ENCODE data around the gene EID3. TPM values are rescaled to one million over a fixed set of nuclear protein-coding genes. Genes with fewer than 3 reads are reported as not detected.

The EID3 gene
- polyA plus RNA-seq, 2 donors: 0.74 to 1.0 TPM

- Histone ChIP-seq H3K27ac (ENCODE audit: low read depth in 2 of 2, low read length in 1 of 2) (no peak overlapping the region), H3K4me3 (ENCODE audit: low read depth in 1 of 2, low read length in 2 of 2) (no peak overlapping the region), H3K4me1 (ENCODE audit: control insufficient read depth in 2 of 2, insufficient read depth in 2 of 2, low read length in 1 of 2) (no peaks in the 10 kb centered on the region), H3K27me3 (ENCODE audit: control insufficient read depth in 1 of 2, insufficient read depth in 2 of 2, low read length in 2 of 2) (no peaks in the 10 kb centered on the region), H3K9me3 (ENCODE audit: control insufficient read depth in 2 of 2, insufficient read depth in 1 of 2, low read depth in 1 of 2, low read length in 1 of 2) (no peaks in the 10 kb centered on the region), H3K36me3 (ENCODE audit: control insufficient read depth in 2 of 2, insufficient read depth in 2 of 2, low read length in 1 of 2) (peaks cover 3% of the 10 kb centered on the region in 2 donors)
- 93 to 95% methylated on average over 4 of the region's 4 CpGs for WGBS, 2 donors
These were observed 6.0 kb downstream of the EID3 start for GRCh38 chr12:104309446-104309993.

GRCh38 chr12:104310751-104311633 lies 7.5 kb downstream of the EID3 start:
- Histone ChIP-seq H3K27ac (ENCODE audit: low read depth in 2 of 2, low read length in 1 of 2) (no peak overlapping the region), H3K36me3 (ENCODE audit: control insufficient read depth in 2 of 2, insufficient read depth in 2 of 2, low read length in 1 of 2) (peaks cover 6% of the 10 kb centered on the region in 2 donors), H3K27me3 (ENCODE audit: control insufficient read depth in 1 of 2, insufficient read depth in 2 of 2, low read length in 2 of 2) (no peaks in the 10 kb centered on the region), H3K9me3 (ENCODE audit: control insufficient read depth in 2 of 2, insufficient read depth in 1 of 2, low read depth in 1 of 2, low read length in 1 of 2) (no peaks in the 10 kb centered on the region), H3K4me3 (ENCODE audit: low read depth in 1 of 2, low read length in 2 of 2) (no peak overlapping the region), H3K4me1 (ENCODE audit: control insufficient read depth in 2 of 2, insufficient read depth in 2 of 2, low read length in 1 of 2) (no peaks in the 10 kb centered on the region)
- WGBS, 2 donors: 76 to 87% methylated on average over 5 of the region's 5 CpGs

GRCh38 chr12:104312202-104312601 lies 8.7 kb downstream of the EID3 start:
- H3K4me1 ChIP-seq (ENCODE audit: control insufficient read depth in 2 of 2, insufficient read depth in 2 of 2, low read length in 1 of 2): no peaks in the 10 kb centered on the region
- WGBS, 2 donors: 91 to 98% methylated on average over 1 of the region's 1 CpG
- no peak overlapping the region for H3K4me3 ChIP-seq (ENCODE audit: low read depth in 1 of 2, low read length in 2 of 2)
- H3K36me3 ChIP-seq (ENCODE audit: control insufficient read depth in 2 of 2, insufficient read depth in 2 of 2, low read length in 1 of 2): peaks cover 6% of the 10 kb centered on the region in 2 donors
- H3K9me3 ChIP-seq (ENCODE audit: control insufficient read depth in 2 of 2, insufficient read depth in 1 of 2, low read depth in 1 of 2, low read length in 1 of 2): no peaks in the 10 kb centered on the region
- H3K27ac ChIP-seq (ENCODE audit: low read depth in 2 of 2, low read length in 1 of 2): no peak overlapping the region
- no peaks in the 10 kb centered on the region for H3K27me3 ChIP-seq (ENCODE audit: control insufficient read depth in 1 of 2, insufficient read depth in 2 of 2, low read length in 2 of 2)

GRCh38 chr12:104312654-104313053 lies 9.1 kb downstream of the EID3 start:
- peaks cover 6 to 10% of the 10 kb centered on the region in 2 donors for H3K36me3 ChIP-seq (ENCODE audit: control insufficient read depth in 2 of 2, insufficient read depth in 2 of 2, low read length in 1 of 2)
- no peaks in the 10 kb centered on the region for H3K4me1 ChIP-seq (ENCODE audit: control insufficient read depth in 2 of 2, insufficient read depth in 2 of 2, low read length in 1 of 2)
- no peak overlapping the region for H3K4me3 ChIP-seq (ENCODE audit: low read depth in 1 of 2, low read length in 2 of 2)
- 100% methylated on average over 1 of the region's 1 CpG for WGBS, 2 donors
- no peak overlapping the region for H3K27ac ChIP-seq (ENCODE audit: low read depth in 2 of 2, low read length in 1 of 2)
- H3K27me3 ChIP-seq (ENCODE audit: control insufficient read depth in 1 of 2, insufficient read depth in 2 of 2, low read length in 2 of 2): no peaks in the 10 kb centered on the region
- no peaks in the 10 kb centered on the region for H3K9me3 ChIP-seq (ENCODE audit: control insufficient read depth in 2 of 2, insufficient read depth in 1 of 2, low read depth in 1 of 2, low read length in 1 of 2)

GRCh38 chr12:104313568-104314241 lies 10.2 kb downstream of the EID3 start:
- Histone ChIP-seq H3K27ac (ENCODE audit: low read depth in 2 of 2, low read length in 1 of 2) (no peak overlapping the region), H3K4me1 (ENCODE audit: control insufficient read depth in 2 of 2, insufficient read depth in 2 of 2, low read length in 1 of 2) (no peaks in the 10 kb centered on the region), H3K4me3 (ENCODE audit: low read depth in 1 of 2, low read length in 2 of 2) (no peak overlapping the region), H3K27me3 (ENCODE audit: control insufficient read depth in 1 of 2, insufficient read depth in 2 of 2, low read length in 2 of 2) (no peaks in the 10 kb centered on the region), H3K9me3 (ENCODE audit: control insufficient read depth in 2 of 2, insufficient read depth in 1 of 2, low read depth in 1 of 2, low read length in 1 of 2) (no peaks in the 10 kb centered on the region), H3K36me3 (ENCODE audit: control insufficient read depth in 2 of 2, insufficient read depth in 2 of 2, low read length in 1 of 2) (peaks cover 6 to 13% of the 10 kb centered on the region in 2 donors)
- WGBS, 2 donors: 58 to 76% methylated on average over 4 of the region's 4 CpGs

- Histone ChIP-seq H3K4me3 (ENCODE audit: low read depth in 1 of 2, low read length in 2 of 2) (no peak overlapping the region), H3K4me1 (ENCODE audit: control insufficient read depth in 2 of 2, insufficient read depth in 2 of 2, low read length in 1 of 2) (no peaks in the 10 kb centered on the region), H3K27ac (ENCODE audit: low read depth in 2 of 2, low read length in 1 of 2) (no peak overlapping the region), H3K36me3 (ENCODE audit: control insufficient read depth in 2 of 2, insufficient read depth in 2 of 2, low read length in 1 of 2) (peaks cover 6 to 13% of the 10 kb centered on the region in 2 donors), H3K27me3 (ENCODE audit: control insufficient read depth in 1 of 2, insufficient read depth in 2 of 2, low read length in 2 of 2) (no peaks in the 10 kb centered on the region), H3K9me3 (ENCODE audit: control insufficient read depth in 2 of 2, insufficient read depth in 1 of 2, low read depth in 1 of 2, low read length in 1 of 2) (no peaks in the 10 kb centered on the region)
- WGBS, 2 donors: 81 to 93% methylated on average over 1 of the region's 1 CpG
These were observed 10.7 kb downstream of the EID3 start for GRCh38 chr12:104314242-104314614.

- Histone ChIP-seq H3K4me3 (ENCODE audit: low read depth in 1 of 2, low read length in 2 of 2) (no peak overlapping the region), H3K36me3 (ENCODE audit: control insufficient read depth in 2 of 2, insufficient read depth in 2 of 2, low read length in 1 of 2) (peaks cover 6 to 9% of the 10 kb centered on the region in 2 donors), H3K27ac (ENCODE audit: low read depth in 2 of 2, low read length in 1 of 2) (no peak overlapping the region), H3K4me1 (ENCODE audit: control insufficient read depth in 2 of 2, insufficient read depth in 2 of 2, low read length in 1 of 2) (no peaks in the 10 kb centered on the region), H3K9me3 (ENCODE audit: control insufficient read depth in 2 of 2, insufficient read depth in 1 of 2, low read depth in 1 of 2, low read length in 1 of 2) (no peaks in the 10 kb centered on the region), H3K27me3 (ENCODE audit: control insufficient read depth in 1 of 2, insufficient read depth in 2 of 2, low read length in 2 of 2) (no peaks in the 10 kb centered on the region)
- 76 to 78% methylated on average over 10 of the region's 10 CpGs for WGBS, 2 donors
These were observed 12.0 kb downstream of the EID3 start for GRCh38 chr12:104315326-104316224.

GRCh38 chr12:104316936-104317335 lies 13.4 kb downstream of the EID3 start:
- Histone ChIP-seq H3K9me3 (ENCODE audit: control insufficient read depth in 2 of 2, insufficient read depth in 1 of 2, low read depth in 1 of 2, low read length in 1 of 2) (no peaks in the 10 kb centered on the region), H3K36me3 (ENCODE audit: control insufficient read depth in 2 of 2, insufficient read depth in 2 of 2, low read length in 1 of 2) (peaks cover 8 to 12% of the 10 kb centered on the region in 2 donors), H3K27ac (ENCODE audit: low read depth in 2 of 2, low read length in 1 of 2) (no peak overlapping the region), H3K4me1 (ENCODE audit: control insufficient read depth in 2 of 2, insufficient read depth in 2 of 2, low read length in 1 of 2) (no peaks in the 10 kb centered on the region), H3K4me3 (ENCODE audit: low read depth in 1 of 2, low read length in 2 of 2) (no peak overlapping the region), H3K27me3 (ENCODE audit: control insufficient read depth in 1 of 2, insufficient read depth in 2 of 2, low read length in 2 of 2) (no peaks in the 10 kb centered on the region)

- whole genome bisulfite sequencing, 2 donors: 94 to 97% methylated on average over 7 of the region's 7 CpGs
- Histone ChIP-seq H3K4me1 (ENCODE audit: control insufficient read depth in 2 of 2, insufficient read depth in 2 of 2, low read length in 1 of 2) (no peaks in the 10 kb centered on the region), H3K36me3 (ENCODE audit: control insufficient read depth in 2 of 2, insufficient read depth in 2 of 2, low read length in 1 of 2) (peaks cover 5 to 12% of the 10 kb centered on the region in 2 donors), H3K4me3 (ENCODE audit: low read depth in 1 of 2, low read length in 2 of 2) (no peak overlapping the region), H3K27ac (ENCODE audit: low read depth in 2 of 2, low read length in 1 of 2) (no peak overlapping the region), H3K27me3 (ENCODE audit: control insufficient read depth in 1 of 2, insufficient read depth in 2 of 2, low read length in 2 of 2) (no peaks in the 10 kb centered on the region), H3K9me3 (ENCODE audit: control insufficient read depth in 2 of 2, insufficient read depth in 1 of 2, low read depth in 1 of 2, low read length in 1 of 2) (no peaks in the 10 kb centered on the region)
These were observed 14.1 kb downstream of the EID3 start for GRCh38 chr12:104317538-104318210.
